ENCODE data around the gene JADE2.

JADE2 gene

DNA sequence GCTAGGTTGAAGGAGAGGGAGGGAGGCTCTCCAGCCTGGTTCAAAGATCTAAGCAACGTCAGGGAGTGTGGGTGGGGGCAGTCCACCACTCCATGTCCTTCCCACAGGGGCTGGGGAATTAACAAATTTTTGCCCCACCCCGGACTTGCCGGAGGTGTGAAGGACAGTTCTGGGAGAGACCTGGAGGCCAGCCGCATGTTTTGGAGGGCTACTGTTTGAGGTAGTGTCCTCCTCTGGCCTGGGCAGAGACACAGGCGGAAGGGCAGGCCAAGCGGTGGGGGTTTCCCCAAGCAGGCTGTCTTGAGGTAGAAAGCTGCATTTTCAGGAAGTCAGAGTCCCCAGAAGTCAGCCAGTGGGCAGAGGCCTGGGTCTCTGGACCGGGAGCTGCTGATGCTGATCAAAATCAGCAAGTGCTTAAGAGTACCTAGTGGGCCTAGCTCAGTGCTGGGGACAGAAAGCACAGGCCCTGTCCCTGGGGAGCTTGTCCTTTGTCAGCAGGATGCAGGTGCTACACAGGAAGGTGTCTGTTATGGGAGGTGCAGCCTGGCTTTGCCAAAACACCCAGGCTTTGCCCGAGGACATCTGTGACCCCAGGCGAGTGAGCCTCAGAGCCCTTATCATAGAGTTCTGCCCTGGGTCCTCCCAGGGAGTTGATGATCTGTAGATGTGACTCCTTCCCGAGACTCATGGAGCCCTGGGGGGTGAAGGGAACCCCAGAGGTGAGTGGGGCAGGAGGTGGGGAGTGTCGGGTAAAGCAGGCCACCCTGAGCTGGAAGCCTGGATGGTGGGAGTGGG lies 18.5 kb downstream of the JADE2 start:
- TF ChIP-seq, protein P1, sequence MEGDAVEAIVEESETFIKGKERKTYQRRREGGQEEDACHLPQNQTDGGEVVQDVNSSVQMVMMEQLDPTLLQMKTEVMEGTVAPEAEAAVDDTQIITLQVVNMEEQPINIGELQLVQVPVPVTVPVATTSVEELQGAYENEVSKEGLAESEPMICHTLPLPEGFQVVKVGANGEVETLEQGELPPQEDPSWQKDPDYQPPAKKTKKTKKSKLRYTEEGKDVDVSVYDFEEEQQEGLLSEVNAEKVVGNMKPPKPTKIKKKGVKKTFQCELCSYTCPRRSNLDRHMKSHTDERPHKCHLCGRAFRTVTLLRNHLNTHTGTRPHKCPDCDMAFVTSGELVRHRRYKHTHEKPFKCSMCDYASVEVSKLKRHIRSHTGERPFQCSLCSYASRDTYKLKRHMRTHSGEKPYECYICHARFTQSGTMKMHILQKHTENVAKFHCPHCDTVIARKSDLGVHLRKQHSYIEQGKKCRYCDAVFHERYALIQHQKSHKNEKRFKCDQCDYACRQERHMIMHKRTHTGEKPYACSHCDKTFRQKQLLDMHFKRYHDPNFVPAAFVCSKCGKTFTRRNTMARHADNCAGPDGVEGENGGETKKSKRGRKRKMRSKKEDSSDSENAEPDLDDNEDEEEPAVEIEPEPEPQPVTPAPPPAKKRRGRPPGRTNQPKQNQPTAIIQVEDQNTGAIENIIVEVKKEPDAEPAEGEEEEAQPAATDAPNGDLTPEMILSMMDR (conservative IDR thresholded peaks at IDR 0.05; ENCODE audit: low read depth, low read length) = no peak
- Histone ChIP-seq H3K9ac (no peak overlapping the region), H3K4me2 (no peak overlapping the region), H3K27me3 (ENCODE audit: insufficient read depth, low read depth) (no peaks in the 10 kb centered on the region), H2AFZ (ENCODE audit: low read depth) (no peak overlapping the region), H3K79me2 (ENCODE audit: insufficient read depth, low read depth) (no peaks in the 10 kb centered on the region), H3K4me1 (ENCODE audit: low read depth, poor library complexity, severe bottlenecking) (no peaks in the 10 kb centered on the region), H3K4me3 (IDR thresholded peaks at IDR 0.05; ENCODE audit: insufficient read depth, low read depth, low read length) (no peak overlapping the region), H3K27ac (no peak overlapping the region), H3K36me3 (ENCODE audit: insufficient read depth) (no peaks in the 10 kb centered on the region), H4K20me1 (ENCODE audit: insufficient read depth) (no peaks in the 10 kb centered on the region)

DNA sequence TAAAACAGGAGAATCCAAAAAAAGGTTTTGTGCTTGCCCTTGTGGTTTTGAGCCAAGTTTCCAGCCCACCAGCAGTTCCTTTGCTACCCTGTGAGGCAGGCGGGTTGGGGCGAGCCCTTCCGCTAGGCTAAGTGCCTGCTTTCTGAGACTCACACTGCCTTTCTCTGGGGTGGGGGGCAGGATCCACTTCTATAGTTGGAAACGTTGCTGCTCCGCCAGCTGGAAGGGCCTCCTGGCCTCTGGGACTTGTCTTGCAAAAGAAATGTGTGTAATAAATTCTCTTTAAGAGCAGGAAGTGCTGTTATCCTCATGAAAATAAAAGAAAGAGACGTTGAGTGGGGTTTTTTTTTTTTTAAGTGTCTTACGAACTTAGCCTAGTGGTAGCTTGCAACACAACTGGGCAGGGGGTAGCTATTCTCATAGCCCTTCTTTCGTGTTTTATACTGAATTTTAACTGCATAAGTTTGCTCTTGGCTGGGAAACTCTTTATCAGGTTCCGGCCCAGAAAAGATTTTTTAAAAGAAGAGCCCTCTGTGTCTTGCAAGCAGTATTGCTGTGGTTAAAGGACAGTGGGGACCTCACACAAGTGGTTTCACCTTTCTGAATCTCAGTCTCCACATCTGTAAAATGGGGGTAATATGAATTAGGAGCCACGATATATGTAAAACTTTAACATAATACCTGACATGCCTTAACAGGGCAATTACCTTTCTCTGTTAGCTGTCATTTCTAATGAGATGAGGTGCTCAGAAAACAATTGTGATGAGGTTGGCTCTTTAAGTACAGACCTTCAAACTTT lies 19.8 kb downstream of the JADE2 start:
- no peak overlapping the region for H2AFZ ChIP-seq (ENCODE audit: low read depth)
- no peaks in the 10 kb centered on the region for H3K4me1 ChIP-seq (ENCODE audit: low read depth, poor library complexity, severe bottlenecking)

DNA sequence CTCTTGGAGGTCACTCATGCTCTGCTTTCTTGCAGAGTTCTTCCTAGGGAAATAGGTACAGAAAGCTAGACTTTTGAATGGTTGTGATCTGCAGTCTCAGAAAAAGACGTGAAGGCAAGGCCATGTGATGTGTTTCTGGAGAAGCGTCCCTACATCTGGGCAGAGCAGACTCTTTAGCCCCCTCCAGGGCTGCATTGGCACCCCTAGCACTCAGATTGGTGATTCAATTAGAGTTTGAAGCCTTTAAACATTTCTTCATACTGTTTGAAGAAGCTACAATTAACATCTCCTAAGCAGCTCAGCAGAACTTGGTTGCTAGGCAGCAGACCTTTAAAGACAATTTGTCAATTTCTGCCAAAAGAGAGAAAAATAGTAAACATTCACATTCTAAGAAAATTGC lies 21.6 kb downstream of the JADE2 start:
- H3K4me2 ChIP-seq = no peak overlapping the region
- TF ChIP-seq, protein P1 (conservative IDR thresholded peaks at IDR 0.05; ENCODE audit: low read depth, low read length) = no peak
- H3K79me2 ChIP-seq (ENCODE audit: insufficient read depth, low read depth) = no peaks in the 10 kb centered on the region
- no peak overlapping the region for H2AFZ ChIP-seq (ENCODE audit: low read depth)
- H3K4me3 ChIP-seq (IDR thresholded peaks at IDR 0.05; ENCODE audit: insufficient read depth, low read depth, low read length) = no peak overlapping the region
- H4K20me1 ChIP-seq (ENCODE audit: insufficient read depth) = no peaks in the 10 kb centered on the region
- H3K4me1 ChIP-seq (ENCODE audit: low read depth, poor library complexity, severe bottlenecking) = no peaks in the 10 kb centered on the region
- no peak overlapping the region for H3K9ac ChIP-seq
- no peaks in the 10 kb centered on the region for H3K27me3 ChIP-seq (ENCODE audit: insufficient read depth, low read depth)
- no peaks in the 10 kb centered on the region for H3K36me3 ChIP-seq (ENCODE audit: insufficient read depth)
- H3K27ac ChIP-seq = no peak overlapping the region

More for the DNA sequence above, 19.8 kb downstream of the JADE2 start:
- H3K9ac ChIP-seq = no peak overlapping the region
- H3K27ac ChIP-seq = no peak overlapping the region
- no peaks in the 10 kb centered on the region for H3K36me3 ChIP-seq (ENCODE audit: insufficient read depth)
- H3K27me3 ChIP-seq (ENCODE audit: insufficient read depth, low read depth) = no peaks in the 10 kb centered on the region
- H4K20me1 ChIP-seq (ENCODE audit: insufficient read depth) = no peaks in the 10 kb centered on the region
- no peak overlapping the region for H3K4me3 ChIP-seq (IDR thresholded peaks at IDR 0.05; ENCODE audit: insufficient read depth, low read depth, low read length)
- no peaks in the 10 kb centered on the region for H3K79me2 ChIP-seq (ENCODE audit: insufficient read depth, low read depth)
- TF ChIP-seq, protein P1 (conservative IDR thresholded peaks at IDR 0.05; ENCODE audit: low read depth, low read length) = no peak
- H3K4me2 ChIP-seq = no peak overlapping the region

DNA sequence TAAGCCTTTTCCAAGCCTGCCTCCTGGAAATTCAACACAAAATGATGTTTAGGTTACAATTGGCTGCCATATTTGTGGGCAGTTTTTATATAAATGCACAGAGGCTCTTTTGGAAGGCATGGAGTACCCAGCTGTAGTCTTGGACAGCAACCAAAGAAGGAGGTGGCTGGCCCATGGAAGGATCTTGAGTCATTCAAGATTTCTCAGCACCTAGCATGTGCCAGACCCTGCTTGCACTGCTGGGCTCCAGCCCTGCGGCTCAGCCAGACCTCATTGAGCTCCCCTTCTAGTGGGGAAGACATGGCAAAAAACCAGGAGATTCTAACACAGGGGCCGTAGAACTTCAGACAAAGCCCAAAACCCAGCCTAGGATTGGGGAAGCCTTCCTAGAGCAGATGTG lies 22.1 kb downstream of the JADE2 start:
- no peaks in the 10 kb centered on the region for H3K79me2 ChIP-seq (ENCODE audit: insufficient read depth, low read depth)
- no peaks in the 10 kb centered on the region for H3K36me3 ChIP-seq (ENCODE audit: insufficient read depth)
- no peak overlapping the region for H3K27ac ChIP-seq
- H3K4me1 ChIP-seq (ENCODE audit: low read depth, poor library complexity, severe bottlenecking) = no peaks in the 10 kb centered on the region
- no peak overlapping the region for H3K4me2 ChIP-seq
- no peaks in the 10 kb centered on the region for H3K27me3 ChIP-seq (ENCODE audit: insufficient read depth, low read depth)
- H3K9ac ChIP-seq = no peak overlapping the region
- TF ChIP-seq, protein P1 (conservative IDR thresholded peaks at IDR 0.05; ENCODE audit: low read depth, low read length) = no peak
- H4K20me1 ChIP-seq (ENCODE audit: insufficient read depth) = no peaks in the 10 kb centered on the region
- H3K4me3 ChIP-seq (IDR thresholded peaks at IDR 0.05; ENCODE audit: insufficient read depth, low read depth, low read length) = no peak overlapping the region
- no peak overlapping the region for H2AFZ ChIP-seq (ENCODE audit: low read depth)

Data from KMS-11 (cell line).